Activated CD4-positive, alpha-beta memory T cell treated with anti-CD3 and anti-CD28 coated beads for 36 hours (primary cell): ENCODE measurements around the gene PIK3CG. TPM values are rescaled to one million over a fixed set of nuclear protein-coding genes. Genes with fewer than 3 reads are reported as not detected.
"Not testable (repeated sequence)": the region's sequence is repeated elsewhere in the genome, so short reads cannot be mapped to it uniquely, and the experiment has no call there.

Experiments used
- CTCF ChIA-PET: fragments of 350-600 bp; sonication (Branson Sonifier 250); formaldehyde crosslinking; loops from one replicate; lab custom pipeline; 2021; ENCODE audit warnings: antibody characterized with exemption, inconsistent platforms; lab: Charles Lee
- POLR2A ChIA-PET: fragments of 350-600 bp; sonication (Branson Sonifier 250); formaldehyde crosslinking; loops from one replicate; lab custom pipeline; 2021; ENCODE audit warnings: antibody characterized with exemption; lab: Charles Lee
- DNase-seq: peaks from one replicate; pipeline ENCODE4 v3.0.0-alpha.2; 2020
- H3K27ac Mint-ChIP-seq: one replicate; pipeline ENCODE4 v1.8.0; 2021; ENCODE audit warnings: mixed read lengths
- H3K27me3 Mint-ChIP-seq: one replicate; pipeline ENCODE4 v1.8.0; 2021; ENCODE audit warnings: mixed read lengths
- H3K36me3 Mint-ChIP-seq: one replicate; pipeline ENCODE4 v1.8.0; 2021; ENCODE audit warnings: mixed read lengths
- H3K4me1 Mint-ChIP-seq: one replicate; pipeline ENCODE4 v1.8.0; 2021; ENCODE audit warnings: low read depth, mixed read lengths
- H3K4me3 Mint-ChIP-seq: one replicate; pipeline ENCODE4 v1.8.0; 2021; ENCODE audit warnings: mild to moderate bottlenecking, mixed read lengths
- H3K9me3 Mint-ChIP-seq: one replicate; pipeline ENCODE4 v1.8.0; 2021; ENCODE audit warnings: mixed read lengths
- intact Hi-C: fragments of 100-400 bp; cut with micrococcal nuclease; formaldehyde crosslinking; loops from one replicate; pipeline ENCODE4 v1.15.1; 2023
- total RNA-seq, 2 experiments: library from RNA; stranded (reverse); gene quantifications; one replicate each; pipeline ENCODE4 v1.2.3, GENCODE V29; 2021

PIK3CG gene
- total RNA-seq, 2 experiments from 2014 or later = 10.9 to 11.3 TPM

DNA sequence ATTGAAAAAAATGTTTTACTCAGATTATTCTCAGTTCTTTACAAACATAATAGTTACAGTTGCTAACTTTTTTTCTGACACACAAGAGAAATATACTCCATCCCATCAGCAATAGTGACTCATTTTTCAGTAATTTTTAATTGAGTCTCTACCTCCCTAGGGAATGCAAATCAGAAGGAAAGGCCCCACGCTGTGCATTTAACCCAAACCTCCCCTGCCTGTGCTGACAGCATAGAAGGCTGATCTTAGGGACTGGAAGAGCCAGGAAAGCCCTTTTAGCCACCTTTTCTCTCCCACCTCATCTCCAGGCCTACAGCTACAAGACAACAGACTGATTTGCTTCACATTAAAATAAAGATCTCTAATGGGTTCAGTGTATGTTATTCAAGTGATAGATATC, 24.7 kb upstream of the PIK3CG start:
- no peaks in the 10 kb centered on the region for H3K9me3 Mint-ChIP-seq
- H3K27me3 Mint-ChIP-seq = peaks cover 4% of the 10 kb centered on the region
- ChIA-PET POLR2A (no interaction called here), CTCF (no interaction called here)
- no peak overlapping the region for H3K4me3 Mint-ChIP-seq
- no peaks in the 10 kb centered on the region for H3K36me3 Mint-ChIP-seq
- H3K4me1 Mint-ChIP-seq = no peaks in the 10 kb centered on the region
- H3K27ac Mint-ChIP-seq = no peak overlapping the region
- intact Hi-C loops = no loop called here
- DNase-seq = no peak

DNA sequence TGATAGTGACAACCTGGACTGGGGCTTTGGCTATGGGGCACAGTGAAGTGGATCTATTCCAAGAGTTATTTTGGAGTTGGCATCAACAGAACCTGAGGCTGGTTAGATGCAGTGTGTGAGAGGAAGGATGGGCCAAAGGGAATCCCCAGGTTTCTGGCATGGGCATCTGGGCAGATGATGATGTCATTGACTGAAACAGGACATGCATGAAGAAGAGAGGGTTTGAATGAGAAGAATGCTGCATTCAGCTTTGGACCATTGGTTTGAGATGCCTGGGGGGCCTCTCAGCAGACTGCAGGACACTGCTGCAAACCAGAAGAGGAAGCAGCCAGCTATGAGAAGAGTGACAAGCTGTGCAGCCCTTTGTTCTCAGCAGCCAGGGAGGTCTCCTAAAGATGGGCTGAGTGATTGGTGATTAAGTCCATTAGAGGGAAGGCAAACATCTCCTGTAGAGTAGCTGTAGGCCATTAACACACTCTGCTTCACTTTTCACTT, 23.1 kb upstream of the PIK3CG start:
- Mint-ChIP-seq H3K4me1 (no peaks in the 10 kb centered on the region), H3K4me3 (no peak overlapping the region), H3K27me3 (peaks cover 4% of the 10 kb centered on the region), H3K36me3 (no peaks in the 10 kb centered on the region), H3K9me3 (no peaks in the 10 kb centered on the region), H3K27ac (no peak overlapping the region)
- ChIA-PET CTCF (no interaction called here), POLR2A (no interaction called here)
- no peak for DNase-seq
- intact Hi-C loops = no loop called here

DNA sequence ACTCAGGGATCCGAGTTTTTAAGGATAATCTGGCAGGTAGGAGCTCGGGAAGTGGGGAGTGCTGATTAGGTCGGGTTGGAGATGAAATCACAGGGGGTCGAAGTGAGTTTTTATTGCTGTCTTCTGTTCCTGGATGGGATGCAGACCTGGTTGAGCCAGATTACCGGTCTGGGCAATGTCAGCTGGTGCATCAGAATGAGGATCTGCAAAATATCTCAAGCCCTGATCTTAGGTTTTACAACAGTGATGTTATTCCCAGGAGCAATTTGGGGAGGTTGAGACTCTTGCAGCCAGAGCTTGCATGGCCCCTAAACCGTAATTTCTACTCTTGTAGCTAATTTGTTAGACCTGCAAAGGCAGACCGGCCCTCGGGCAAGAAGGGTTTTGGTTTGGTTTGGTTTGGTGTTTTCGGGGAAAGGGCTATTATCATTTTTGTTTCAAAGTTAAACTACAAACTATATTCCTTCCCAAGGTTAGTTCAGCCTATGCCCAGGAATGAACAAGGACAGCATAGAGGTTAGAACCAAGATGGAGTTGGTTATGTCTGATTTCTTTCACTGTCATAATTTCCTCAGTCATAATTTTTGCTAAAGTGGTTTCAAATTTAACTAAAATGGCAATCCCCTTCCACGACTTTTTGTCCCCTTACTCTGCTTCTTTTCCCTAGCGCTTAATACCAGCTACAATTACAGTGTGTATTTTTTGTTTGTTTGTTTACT, 20.6 kb upstream of the PIK3CG start:
- H3K9me3 Mint-ChIP-seq = no peaks in the 10 kb centered on the region
- CTCF ChIA-PET = no interaction called here
- DNase-seq = no peak
- no peak overlapping the region for H3K4me3 Mint-ChIP-seq
- H3K4me1 Mint-ChIP-seq = no peaks in the 10 kb centered on the region
- POLR2A ChIA-PET = no interaction called here
- peaks cover 4% of the 10 kb centered on the region for H3K27me3 Mint-ChIP-seq
- H3K27ac Mint-ChIP-seq = no peak overlapping the region
- intact Hi-C loops = no loop called here
- no peaks in the 10 kb centered on the region for H3K36me3 Mint-ChIP-seq

GRCh38 chr7:106848049-106848448, 17.0 kb upstream of the PIK3CG start:
- Mint-ChIP-seq H3K4me3 (no peak overlapping the region), H3K4me1 (no peaks in the 10 kb centered on the region), H3K27me3 (peaks cover 4% of the 10 kb centered on the region), H3K36me3 (no peaks in the 10 kb centered on the region), H3K27ac (no peak overlapping the region), H3K9me3 (peaks cover 3% of the 10 kb centered on the region)
- intact Hi-C loops = no loop called here
- POLR2A ChIA-PET = no interaction called here
- no peak for DNase-seq
- CTCF ChIA-PET = no interaction called here

DNA sequence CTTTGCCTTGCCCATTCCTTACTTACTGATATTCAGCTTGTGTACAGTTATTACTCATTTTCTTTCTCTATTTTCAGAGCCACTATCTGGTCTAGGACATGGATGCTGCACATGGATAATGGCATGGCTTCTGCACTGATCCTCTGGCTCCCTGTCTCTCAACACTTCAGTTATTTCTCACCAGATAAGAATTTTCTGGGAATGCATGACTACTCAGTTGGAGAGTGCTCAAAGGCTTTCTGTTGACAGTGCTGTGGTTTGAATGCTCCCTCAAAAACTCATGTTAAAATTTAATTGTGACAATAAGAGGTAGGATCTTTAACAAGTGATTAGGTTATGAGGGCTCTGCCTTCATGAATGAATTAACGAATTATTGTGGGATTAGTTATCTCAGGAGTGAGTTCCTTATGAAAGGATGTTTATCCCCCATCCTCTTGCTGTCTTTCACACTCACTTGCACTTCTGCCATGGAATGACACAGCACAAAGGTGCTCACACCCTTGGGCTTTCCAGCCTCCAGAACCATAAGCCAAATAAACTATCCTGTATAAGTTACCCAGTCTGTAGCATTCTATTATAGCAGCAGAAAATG, 16.1 kb upstream of the PIK3CG start:
- H3K4me1 Mint-ChIP-seq = peaks cover 2% of the 10 kb centered on the region
- no peak overlapping the region for H3K4me3 Mint-ChIP-seq
- H3K9me3 Mint-ChIP-seq = peaks cover 3% of the 10 kb centered on the region
- no peak overlapping the region for H3K27ac Mint-ChIP-seq
- H3K27me3 Mint-ChIP-seq = peaks cover 4% of the 10 kb centered on the region
- ChIA-PET POLR2A (no interaction called here), CTCF (no interaction called here)
- no peaks in the 10 kb centered on the region for H3K36me3 Mint-ChIP-seq
- intact Hi-C loops = no loop called here
- no peak for DNase-seq

DNA sequence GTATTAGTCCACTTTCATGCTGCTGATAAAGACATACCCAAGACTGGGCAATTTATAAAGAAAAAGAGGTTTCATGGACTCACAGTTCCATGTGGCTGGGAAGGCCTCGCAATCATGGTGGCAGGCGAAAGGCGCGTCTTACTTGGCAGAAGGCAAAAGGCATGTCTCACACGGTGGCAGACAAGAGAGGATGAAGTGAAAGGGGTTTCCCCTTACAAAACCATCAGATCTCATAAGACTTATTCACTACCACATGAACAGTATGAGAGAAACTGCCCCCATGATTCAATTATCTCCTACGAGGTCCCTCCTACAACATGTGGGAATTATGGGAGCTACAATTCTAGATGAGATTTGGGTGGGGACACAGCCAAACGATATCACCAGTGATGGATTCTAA, 13.4 kb upstream of the PIK3CG start:
- H3K4me1 Mint-ChIP-seq, H3K27me3 Mint-ChIP-seq, H3K9me3 Mint-ChIP-seq, H3K4me3 Mint-ChIP-seq, H3K27ac Mint-ChIP-seq, CTCF ChIA-PET, POLR2A ChIA-PET, DNase-seq, intact Hi-C loops, H3K36me3 Mint-ChIP-seq: not testable (repeated sequence)

GRCh38 chr7:106853250-106853908, 11.7 kb upstream of the PIK3CG start:
- H3K9me3 Mint-ChIP-seq = peaks cover 3% of the 10 kb centered on the region
- no peak for DNase-seq
- no peak overlapping the region for H3K27ac Mint-ChIP-seq
- H3K27me3 Mint-ChIP-seq = no peaks in the 10 kb centered on the region
- H3K4me1 Mint-ChIP-seq = peaks cover 5% of the 10 kb centered on the region
- CTCF ChIA-PET = no interaction called here
- H3K36me3 Mint-ChIP-seq = no peaks in the 10 kb centered on the region
- no peak overlapping the region for H3K4me3 Mint-ChIP-seq
- POLR2A ChIA-PET = no interaction called here
- intact Hi-C loops = no loop called here

GRCh38 chr7:106855540-106856132, 9.4 kb upstream of the PIK3CG start:
- ChIA-PET CTCF (no interaction called here), POLR2A (no interaction called here)
- Mint-ChIP-seq H3K27me3 (no peaks in the 10 kb centered on the region), H3K4me1 (peaks cover 8% of the 10 kb centered on the region), H3K9me3 (peaks cover 3% of the 10 kb centered on the region), H3K4me3 (no peak overlapping the region), H3K36me3 (no peaks in the 10 kb centered on the region), H3K27ac (no peak overlapping the region)
- DNase-seq = peak; percentile 30
- intact Hi-C loops = loop anchor here (1.0 kb wide), 1 partner anchor 35 kb away; no protein-coding TSS in a partner anchor

DNA sequence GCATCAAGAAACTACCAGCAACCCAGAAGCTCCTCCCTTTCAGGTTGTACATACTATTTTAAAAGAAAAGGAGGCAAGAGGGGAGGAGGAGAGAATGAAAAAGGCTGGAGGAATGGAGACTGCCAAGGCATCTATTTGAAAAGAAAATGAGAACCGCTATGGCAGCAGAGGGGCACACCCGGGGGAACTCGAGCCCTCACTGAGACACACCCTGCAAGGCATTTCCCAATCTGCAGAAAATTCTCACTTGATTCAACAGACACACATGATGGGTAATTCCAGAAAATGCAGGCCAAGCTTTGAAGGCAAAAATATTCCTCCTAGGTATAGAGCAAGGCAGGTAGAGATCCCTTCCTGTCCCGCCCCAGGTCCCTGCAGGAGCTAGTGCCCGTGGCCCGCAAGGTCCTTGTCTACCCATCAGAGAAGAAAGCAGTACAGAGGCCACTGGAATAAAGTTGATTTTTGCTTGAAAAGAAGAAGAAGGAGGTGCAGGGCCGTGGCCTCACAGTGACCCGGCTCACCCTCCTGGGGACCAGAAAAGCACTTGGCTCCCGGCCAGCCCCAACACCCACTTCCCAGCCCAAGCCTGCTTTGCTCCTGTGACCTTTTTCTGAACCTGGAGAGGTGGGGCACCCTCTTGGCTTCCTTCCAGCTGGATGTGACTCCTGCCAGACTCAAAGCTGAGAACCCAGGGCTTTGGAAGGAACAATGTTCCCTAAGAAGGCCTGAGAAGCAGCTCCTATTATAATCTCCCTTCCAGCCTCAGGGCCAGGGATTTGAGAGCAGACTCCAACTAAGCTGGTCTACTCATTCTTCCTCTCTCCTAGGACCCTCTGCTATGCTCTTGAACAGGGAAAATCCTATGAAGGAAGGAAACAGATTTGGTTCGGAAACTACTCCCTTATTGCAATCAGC, 6.2 kb upstream of the PIK3CG start:
- CTCF ChIA-PET = no interaction called here
- Mint-ChIP-seq H3K9me3 (no peaks in the 10 kb centered on the region), H3K4me1 (peaks cover 26% of the 10 kb centered on the region), H3K27ac (no peak overlapping the region), H3K4me3 (no peak overlapping the region), H3K36me3 (no peaks in the 10 kb centered on the region), H3K27me3 (no peaks in the 10 kb centered on the region)
- POLR2A ChIA-PET = interaction anchor here (0.6 kb wide), 1 partner anchor 1049 kb away, joined by 3 read pairs; no protein-coding TSS in a partner anchor
- no peak for DNase-seq
- intact Hi-C loops = no loop called here

DNA sequence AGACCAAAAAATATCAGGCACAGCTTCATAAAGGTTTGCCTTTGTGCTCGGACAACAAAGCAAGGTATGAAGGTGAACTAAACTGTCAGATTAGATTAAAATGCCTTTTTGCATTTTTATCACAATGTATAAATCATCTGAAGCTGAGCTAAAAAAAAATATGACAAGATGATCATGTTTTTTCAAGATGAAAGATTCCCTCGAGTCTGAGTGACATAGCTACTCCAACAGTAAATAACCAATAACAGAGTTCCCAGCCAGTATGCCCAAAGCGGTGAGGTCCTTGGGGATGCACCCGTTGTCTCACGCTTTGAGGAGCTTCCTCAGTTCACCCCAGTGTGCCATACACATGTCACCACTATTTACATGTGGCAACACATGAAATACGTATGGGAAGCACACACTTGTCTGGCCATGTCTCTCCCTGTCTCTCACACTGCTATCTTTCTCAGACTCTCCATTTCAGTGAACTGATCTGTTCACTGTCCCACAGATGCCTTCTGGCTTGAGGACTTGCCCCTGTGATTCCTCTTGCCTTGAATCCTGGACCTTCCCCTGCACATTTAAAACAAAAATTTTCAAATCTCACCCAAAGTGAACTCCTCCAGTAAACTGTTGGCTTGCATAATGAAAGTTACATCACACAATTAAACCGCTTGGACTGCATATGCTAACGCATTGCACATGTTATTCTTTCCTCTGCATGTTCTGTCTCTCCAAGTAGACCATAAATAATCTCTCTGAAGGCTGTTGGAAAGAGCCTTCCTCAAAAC, 2.6 kb upstream of the PIK3CG start:
- Mint-ChIP-seq H3K27ac (no peak overlapping the region), H3K4me3 (no peak overlapping the region), H3K4me1 (peaks cover 53% of the 10 kb centered on the region), H3K36me3 (peaks cover 2% of the 10 kb centered on the region), H3K27me3 (no peaks in the 10 kb centered on the region), H3K9me3 (no peaks in the 10 kb centered on the region)
- intact Hi-C loops = loop anchor here (1.0 to 10.0 kb wide), 3 partner anchors 9 to 952 kb away; no protein-coding TSS in a partner anchor
- ChIA-PET CTCF (interaction anchor here (0.9 kb wide), 1 partner anchor 288 kb away, joined by 3 read pairs; no protein-coding TSS in a partner anchor), POLR2A (no interaction called here)
- DNase-seq = no peak
